ENCODE data around the gene SLAIN2. TPM values are rescaled to one million over a fixed set of nuclear protein-coding genes. Genes with fewer than 3 reads are reported as not detected.

Gene SLAIN2
- total RNA-seq, 1 experiment from 2014 or later: 81.6 TPM

- intact Hi-C loops (cut with micrococcal nuclease): loop anchor here (1.0 kb wide), 2 partner anchors 25 to 230 kb away; partner anchors contain the start of gene SLAIN2
- TF ChIP-seq CTCF (IDR thresholded peaks at IDR 0.05; ENCODE audit: unreplicated experiment): peak; percentile 73
- Mint-ChIP-seq H3K4me3 (ENCODE audit: unreplicated experiment) (no peak overlapping the region), H3K9me3 (ENCODE audit: unreplicated experiment) (no peaks in the 10 kb centered on the region), H3K36me3 (ENCODE audit: insufficient read depth, unreplicated experiment) (no peaks in the 10 kb centered on the region), H3K4me1 (ENCODE audit: insufficient read depth, unreplicated experiment) (no peaks in the 10 kb centered on the region), H3K27ac (ENCODE audit: low read depth, unreplicated experiment) (no peak overlapping the region), H3K27me3 (ENCODE audit: insufficient read depth, unreplicated experiment) (no peaks in the 10 kb centered on the region)
- BruUV-seq (replicated peaks): no TSS peak
- ChIA-PET CTCF (interaction anchor here (0.7 to 1.9 kb wide), 7 partner anchors 8 to 230 kb away, joined by 3 to 9 read pairs (median 6); no protein-coding TSS in a partner anchor), POLR2A (no interaction called here)
- DNase-seq (ENCODE audit: unreplicated experiment): peak; percentile 79
Observed at GRCh38 chr4:48315728-48316630, 25.4 kb upstream of the SLAIN2 start.

DNA sequence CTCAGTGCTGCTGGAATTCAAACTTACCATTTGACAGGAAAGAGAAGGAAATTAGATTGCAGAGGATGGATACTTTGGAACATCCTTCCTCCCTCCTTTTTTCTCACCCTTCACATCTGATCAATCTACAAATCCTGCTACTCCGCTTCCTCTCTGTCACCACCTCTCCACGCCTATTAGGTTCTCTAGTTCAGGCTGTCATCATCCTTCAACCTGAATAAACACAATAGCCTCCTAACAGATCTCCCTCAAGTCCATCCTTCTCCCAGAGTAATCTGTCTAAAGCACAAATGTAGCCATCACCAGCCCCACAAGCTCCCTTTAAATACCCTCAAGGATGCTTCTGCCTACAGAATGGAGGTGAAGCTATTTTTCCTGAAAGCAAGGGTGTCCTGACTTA, 20.0 kb upstream of the SLAIN2 start:
- Mint-ChIP-seq H3K27ac (ENCODE audit: low read depth, unreplicated experiment) (no peak overlapping the region), H3K36me3 (ENCODE audit: insufficient read depth, unreplicated experiment) (no peaks in the 10 kb centered on the region), H3K9me3 (ENCODE audit: unreplicated experiment) (no peaks in the 10 kb centered on the region), H3K4me3 (ENCODE audit: unreplicated experiment) (no peak overlapping the region), H3K27me3 (ENCODE audit: insufficient read depth, unreplicated experiment) (no peaks in the 10 kb centered on the region), H3K4me1 (ENCODE audit: insufficient read depth, unreplicated experiment) (no peaks in the 10 kb centered on the region)
- ChIA-PET POLR2A (no interaction called here), CTCF (no interaction called here)
- TF ChIP-seq CTCF (IDR thresholded peaks at IDR 0.05; ENCODE audit: unreplicated experiment): no peak
- no TSS peak for BruUV-seq (replicated peaks)
- no peak for DNase-seq (ENCODE audit: unreplicated experiment)
- intact Hi-C loops (cut with micrococcal nuclease): no loop called here

- ChIA-PET POLR2A (no interaction called here), CTCF (no interaction called here)
- intact Hi-C loops (cut with micrococcal nuclease): no loop called here
- Mint-ChIP-seq H3K36me3 (ENCODE audit: insufficient read depth, unreplicated experiment) (no peaks in the 10 kb centered on the region), H3K9me3 (ENCODE audit: unreplicated experiment) (no peaks in the 10 kb centered on the region), H3K4me1 (ENCODE audit: insufficient read depth, unreplicated experiment) (no peaks in the 10 kb centered on the region), H3K4me3 (ENCODE audit: unreplicated experiment) (no peak overlapping the region), H3K27me3 (ENCODE audit: insufficient read depth, unreplicated experiment) (no peaks in the 10 kb centered on the region), H3K27ac (ENCODE audit: low read depth, unreplicated experiment) (no peak overlapping the region)
- no peak for DNase-seq (ENCODE audit: unreplicated experiment)
- BruUV-seq (replicated peaks): no TSS peak
- TF ChIP-seq CTCF (IDR thresholded peaks at IDR 0.05; ENCODE audit: unreplicated experiment): no peak
Observed at GRCh38 chr4:48322063-48322462, 19.3 kb upstream of the SLAIN2 start.

GRCh38 chr4:48324281-48324680, 17.0 kb upstream of the SLAIN2 start:
- intact Hi-C loops (cut with micrococcal nuclease): no loop called here
- POLR2A ChIA-PET: interaction anchor here (1.4 kb wide), 1 partner anchor 19 kb away, joined by 3 read pairs; no protein-coding TSS in a partner anchor

More at GRCh38 chr4:48324281-48324680, 17.0 kb upstream of the SLAIN2 start:
- CTCF ChIA-PET: interaction anchor here (0.6 to 1.0 kb wide), 3 partner anchors 9 to 12 kb away, joined by 3 to 4 read pairs (median 3); no protein-coding TSS in a partner anchor
- no peaks in the 10 kb centered on the region for H3K9me3 Mint-ChIP-seq (ENCODE audit: unreplicated experiment)
- H3K27ac Mint-ChIP-seq (ENCODE audit: low read depth, unreplicated experiment): no peak overlapping the region
- BruUV-seq (replicated peaks): no TSS peak
- H3K36me3 Mint-ChIP-seq (ENCODE audit: insufficient read depth, unreplicated experiment): no peaks in the 10 kb centered on the region
- H3K4me3 Mint-ChIP-seq (ENCODE audit: unreplicated experiment): no peak overlapping the region
- TF ChIP-seq CTCF (IDR thresholded peaks at IDR 0.05; ENCODE audit: unreplicated experiment): no peak
- peaks cover 3% of the 10 kb centered on the region for H3K4me1 Mint-ChIP-seq (ENCODE audit: insufficient read depth, unreplicated experiment)
- H3K27me3 Mint-ChIP-seq (ENCODE audit: insufficient read depth, unreplicated experiment): no peaks in the 10 kb centered on the region
- DNase-seq (ENCODE audit: unreplicated experiment): no peak

All from MCF 10A (cell line).